GM23338 (cell line): ENCODE data around the gene ADGRF1. TPM values are rescaled to one million over a fixed set of nuclear protein-coding genes. Genes with fewer than 3 reads are reported as not detected.

ENCODE experiments used
- ATAC-seq: fragments of 200-7000 bp; cut with Tn5 transposase; 3 replicates; pipeline ENCODE4 v1.9.1; 2020
- DNase-seq: peaks from one replicate; pipeline ENCODE4 v3.0.0-alpha.2; 2015; ENCODE audit warnings: low spot score
- H2AFZ ChIP-seq: fragments of 200-600 bp; sonication (generic); 2 replicates; pipeline ENCODE4 v1.8.0; 2016; ENCODE audit warnings: antibody characterized with exemption, mild to moderate bottlenecking, moderate library complexity
- H3F3A ChIP-seq: fragments of 200-600 bp; sonication (generic); replicated peaks from 2 replicates; pipeline ENCODE4 v1.8.0; 2017; ENCODE audit warnings: antibody characterized with exemption, mixed run types, low read depth
- H3K27ac ChIP-seq: fragments of 200-600 bp; sonication (generic); 2 replicates; pipeline ENCODE4 v1.6.1; 2016; ENCODE audit warnings: low read depth
- H3K27me3 ChIP-seq: fragments of 200-600 bp; sonication (generic); 2 replicates; pipeline ENCODE4 v1.8.0; 2016; ENCODE audit warnings: mild to moderate bottlenecking, mixed run types, moderate library complexity; ENCODE audit not compliant: insufficient read depth
- H3K36me3 ChIP-seq: fragments of 200-600 bp; sonication (generic); 2 replicates; pipeline ENCODE4 v1.8.0; 2016; ENCODE audit warnings: mild to moderate bottlenecking; ENCODE audit not compliant: insufficient read depth
- H3K4me1 ChIP-seq: fragments of 200-600 bp; sonication (generic); 2 replicates; pipeline ENCODE4 v1.8.0; 2016; ENCODE audit warnings: mild to moderate bottlenecking, moderate library complexity; ENCODE audit not compliant: insufficient read depth
- H3K4me2 ChIP-seq: fragments of 200-600 bp; sonication (generic); 2 replicates; pipeline ENCODE4 v1.7.1; 2017; ENCODE audit warnings: mixed run types
- H3K4me3 ChIP-seq: fragments of 200-600 bp; sonication (generic); 2 replicates; pipeline ENCODE4 v1.6.1; 2016; ENCODE audit warnings: mixed run types
- H3K79me2 ChIP-seq: fragments of 200-600 bp; sonication (generic); replicated peaks from 2 replicates; pipeline ENCODE4 v1.8.0; 2017; ENCODE audit warnings: mild to moderate bottlenecking; ENCODE audit not compliant: insufficient read depth
- H3K9me2 ChIP-seq: fragments of 200-600 bp; sonication (generic); 2 replicates; pipeline ENCODE4 v1.8.0; 2017; ENCODE audit not compliant: insufficient read depth
- H4K20me1 ChIP-seq: fragments of 200-600 bp; sonication (generic); replicated peaks from 2 replicates; pipeline ENCODE4 v1.8.0; 2017; ENCODE audit warnings: mild to moderate bottlenecking; ENCODE audit not compliant: insufficient read depth
- H3K27ac Mint-ChIP-seq: 2 replicates; pipeline ENCODE4 v1.8.0; 2020; ENCODE audit warnings: inconsistent platforms, mild to moderate bottlenecking, moderate library complexity, mixed read lengths
- H3K27me3 Mint-ChIP-seq: 3 replicates; pipeline ENCODE4 v1.8.0; 2022; ENCODE audit warnings: low read depth, mild to moderate bottlenecking, moderate library complexity, mixed read lengths, inconsistent platforms; ENCODE audit not compliant: insufficient read depth, poor library complexity
- H3K36me3 Mint-ChIP-seq: 3 replicates; pipeline ENCODE4 v1.8.0; 2021; ENCODE audit warnings: low read depth, mild to moderate bottlenecking, inconsistent platforms, moderate library complexity, mixed read lengths
- H3K4me1 Mint-ChIP-seq: 3 replicates; pipeline ENCODE4 v1.8.0; 2020; ENCODE audit warnings: mild to moderate bottlenecking, inconsistent platforms, mixed read lengths
- H3K4me3 Mint-ChIP-seq: 3 replicates; pipeline ENCODE4 v1.8.0; 2021; ENCODE audit warnings: moderate library complexity, mild to moderate bottlenecking, inconsistent platforms, mixed read lengths
- H3K9me3 Mint-ChIP-seq: 3 replicates; pipeline ENCODE4 v1.8.0; 2020; ENCODE audit warnings: moderate library complexity, mild to moderate bottlenecking, inconsistent platforms, mixed read lengths
- CREB1 ChIP-seq: fragments of 250-450 bp; sonication (Bioruptor Pico); IDR thresholded peaks from 2 replicates; pipeline ENCODE4 v1.5.0; 2020; ENCODE audit warnings: low read depth, mild to moderate bottlenecking, moderate library complexity
- ETS1 ChIP-seq: IDR thresholded peaks from 2 replicates; pipeline ENCODE4 v1.6.1; 2016; ENCODE audit warnings: antibody characterized with exemption
- EZH2 ChIP-seq: fragments of 200-600 bp; sonication (generic); IDR thresholded peaks from one replicate; pipeline ENCODE4 v1.8.0; 2017; ENCODE audit warnings: antibody characterized with exemption, mild to moderate bottlenecking, low read depth; ENCODE audit not compliant: unreplicated experiment
- EZH2phosphoT487 ChIP-seq: fragments of 200-600 bp; sonication (generic); IDR thresholded peaks from one replicate; pipeline ENCODE4 v1.8.1; 2018; ENCODE audit warnings: antibody characterized with exemption; ENCODE audit not compliant: unreplicated experiment
- JUNB ChIP-seq: IDR thresholded peaks from one replicate; pipeline ENCODE4 v1.6.1; 2016; ENCODE audit warnings: antibody characterized with exemption; ENCODE audit not compliant: unreplicated experiment
- NANOG ChIP-seq: IDR thresholded peaks from 2 replicates; pipeline ENCODE4 v1.6.1; 2016; ENCODE audit warnings: antibody characterized with exemption, borderline replicate concordance
- POLR2AphosphoS5 ChIP-seq: IDR thresholded peaks from 2 replicates; pipeline ENCODE4 v1.6.1; 2016; ENCODE audit warnings: antibody characterized with exemption, low read depth
- REST ChIP-seq: IDR thresholded peaks from one replicate; pipeline ENCODE4 v1.6.1; 2018; ENCODE audit warnings: antibody characterized with exemption; ENCODE audit not compliant: unreplicated experiment
- STAT1 ChIP-seq: IDR thresholded peaks from one replicate; pipeline ENCODE4 v1.6.1; 2016; ENCODE audit warnings: antibody characterized with exemption; ENCODE audit not compliant: unreplicated experiment
- ZNF114 ChIP-seq: fragments of 250-450 bp; sonication (Bioruptor Pico); IDR thresholded peaks from 2 replicates; pipeline ENCODE4 v1.5.0; 2020; ENCODE audit warnings: mild to moderate bottlenecking, moderate library complexity
- ZNF331 ChIP-seq: fragments of 250-450 bp; sonication (Bioruptor Pico); IDR thresholded peaks from 2 replicates; pipeline ENCODE4 v1.5.0; 2020; ENCODE audit warnings: low read depth, mild to moderate bottlenecking, moderate library complexity
- polyA plus RNA-seq: library from polyadenylated mRNA; unstranded; fragments of >200 nt; fragmentation: Nextera tagmentation; extraction: Ambion mirVana; gene quantifications from 2 replicates; pipeline ENCODE4 v1.2.1, GENCODE V29; 2016
- total RNA-seq: library from RNA; depleted of rRNA; stranded (reverse); fragments of >200 nt; shearing (Covaris generic); gene quantifications from 2 replicates; pipeline ENCODE4 v1.2.3, GENCODE V29; 2014
- TF ChIP-seq, protein P1 (sequence below), 2 experiments: fragments of 200-600 bp in 1 of 2; sonication (generic) in 1 of 2; conservative IDR thresholded peaks; 2 replicates each; pipeline versions ENCODE4 v1.5.1 to v1.6.1; 2016 to 2017; ENCODE audit warnings: antibody characterized with exemption in 2 of 2, low read depth in 2 of 2, mild to moderate bottlenecking in 2 of 2, moderate library complexity in 1 of 2
- TF ChIP-seq, protein P2 (sequence below): fragments of 250-450 bp; sonication (Bioruptor Pico); IDR thresholded peaks from 2 replicates; pipeline ENCODE4 v1.5.0; 2020; ENCODE audit warnings: mild to moderate bottlenecking, moderate library complexity

ADGRF1 gene
- total and polyA plus RNA-seq, 2 experiments from 2014 or later, result not detected

DNA sequence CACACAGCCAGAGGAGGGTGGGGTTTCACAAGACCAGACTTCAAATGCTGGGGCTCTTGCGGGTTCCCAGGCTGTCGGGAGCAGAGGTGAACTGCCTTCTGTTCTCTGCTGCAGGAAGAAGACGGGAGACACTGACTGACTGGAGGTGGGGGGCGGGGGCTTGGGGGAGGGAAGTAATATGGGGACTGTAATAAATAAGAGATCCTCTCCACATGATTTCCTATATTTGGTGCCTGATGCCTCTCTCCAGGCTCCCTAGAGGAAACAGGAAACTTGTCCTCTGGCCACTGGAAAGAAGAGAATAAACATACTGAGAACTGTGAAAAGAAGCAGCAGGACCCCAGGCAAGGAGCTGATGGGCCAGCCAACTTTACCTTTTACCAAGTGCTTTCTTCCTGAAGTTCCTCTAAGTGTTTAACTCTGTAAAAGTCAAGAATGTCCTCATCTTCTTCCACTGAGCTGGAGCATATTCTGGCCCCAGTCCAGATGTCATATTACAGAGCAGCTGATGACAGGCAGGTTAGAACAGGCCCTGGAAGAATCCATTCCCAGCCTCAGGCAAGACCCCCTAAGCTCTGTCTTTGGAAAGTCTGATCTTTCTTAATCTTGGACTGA, 87.2 kb downstream of the ADGRF1 start:
- Histone ChIP-seq H3K4me2 (no peak overlapping the region), H3K4me3 (no peak overlapping the region), H3K9me2 (peaks cover 11% of the 10 kb centered on the region; the same call in 1 of the 2 replicates), H3K36me3 (no peaks in the 10 kb centered on the region), H3K4me1 (no peaks in the 10 kb centered on the region), H3K79me2 (no peaks in the 10 kb centered on the region), H3K27ac (no peak overlapping the region), H4K20me1 (no peaks in the 10 kb centered on the region), H3K27me3 (no peaks in the 10 kb centered on the region), H2AFZ (peak overlapping the region; percentile 63; the same call in 1 of the 2 replicates), H3F3A (no peaks in the 10 kb centered on the region)
- H3K36me3 Mint-ChIP-seq, result no peaks in the 10 kb centered on the region
- no peak overlapping the region for H3K4me3 Mint-ChIP-seq
- no peaks in the 10 kb centered on the region for H3K9me3 Mint-ChIP-seq
- DNase-seq (peak; percentile 24), ATAC-seq (peak; percentile 63; the same call in 2 of the 3 replicates)
- peaks cover 5% of the 10 kb centered on the region for H3K27me3 Mint-ChIP-seq
- no peak overlapping the region for H3K27ac Mint-ChIP-seq
- no peak for TF ChIP-seq STAT1
- no peak for TF ChIP-seq CREB1
- no peak for TF ChIP-seq ETS1
- TF ChIP-seq JUNB, result no peak
- TF ChIP-seq, protein P1, sequence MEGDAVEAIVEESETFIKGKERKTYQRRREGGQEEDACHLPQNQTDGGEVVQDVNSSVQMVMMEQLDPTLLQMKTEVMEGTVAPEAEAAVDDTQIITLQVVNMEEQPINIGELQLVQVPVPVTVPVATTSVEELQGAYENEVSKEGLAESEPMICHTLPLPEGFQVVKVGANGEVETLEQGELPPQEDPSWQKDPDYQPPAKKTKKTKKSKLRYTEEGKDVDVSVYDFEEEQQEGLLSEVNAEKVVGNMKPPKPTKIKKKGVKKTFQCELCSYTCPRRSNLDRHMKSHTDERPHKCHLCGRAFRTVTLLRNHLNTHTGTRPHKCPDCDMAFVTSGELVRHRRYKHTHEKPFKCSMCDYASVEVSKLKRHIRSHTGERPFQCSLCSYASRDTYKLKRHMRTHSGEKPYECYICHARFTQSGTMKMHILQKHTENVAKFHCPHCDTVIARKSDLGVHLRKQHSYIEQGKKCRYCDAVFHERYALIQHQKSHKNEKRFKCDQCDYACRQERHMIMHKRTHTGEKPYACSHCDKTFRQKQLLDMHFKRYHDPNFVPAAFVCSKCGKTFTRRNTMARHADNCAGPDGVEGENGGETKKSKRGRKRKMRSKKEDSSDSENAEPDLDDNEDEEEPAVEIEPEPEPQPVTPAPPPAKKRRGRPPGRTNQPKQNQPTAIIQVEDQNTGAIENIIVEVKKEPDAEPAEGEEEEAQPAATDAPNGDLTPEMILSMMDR (conservative IDR thresholded peaks at IDR 0.05; ENCODE audit: low read depth in 2 of 2), result no peak
- no peak for TF ChIP-seq EZH2
- TF ChIP-seq POLR2AphosphoS5, result no peak
- TF ChIP-seq EZH2phosphoT487, result no peak
- TF ChIP-seq ZNF331, result no peak
- TF ChIP-seq REST, result no peak
- TF ChIP-seq, protein P2, sequence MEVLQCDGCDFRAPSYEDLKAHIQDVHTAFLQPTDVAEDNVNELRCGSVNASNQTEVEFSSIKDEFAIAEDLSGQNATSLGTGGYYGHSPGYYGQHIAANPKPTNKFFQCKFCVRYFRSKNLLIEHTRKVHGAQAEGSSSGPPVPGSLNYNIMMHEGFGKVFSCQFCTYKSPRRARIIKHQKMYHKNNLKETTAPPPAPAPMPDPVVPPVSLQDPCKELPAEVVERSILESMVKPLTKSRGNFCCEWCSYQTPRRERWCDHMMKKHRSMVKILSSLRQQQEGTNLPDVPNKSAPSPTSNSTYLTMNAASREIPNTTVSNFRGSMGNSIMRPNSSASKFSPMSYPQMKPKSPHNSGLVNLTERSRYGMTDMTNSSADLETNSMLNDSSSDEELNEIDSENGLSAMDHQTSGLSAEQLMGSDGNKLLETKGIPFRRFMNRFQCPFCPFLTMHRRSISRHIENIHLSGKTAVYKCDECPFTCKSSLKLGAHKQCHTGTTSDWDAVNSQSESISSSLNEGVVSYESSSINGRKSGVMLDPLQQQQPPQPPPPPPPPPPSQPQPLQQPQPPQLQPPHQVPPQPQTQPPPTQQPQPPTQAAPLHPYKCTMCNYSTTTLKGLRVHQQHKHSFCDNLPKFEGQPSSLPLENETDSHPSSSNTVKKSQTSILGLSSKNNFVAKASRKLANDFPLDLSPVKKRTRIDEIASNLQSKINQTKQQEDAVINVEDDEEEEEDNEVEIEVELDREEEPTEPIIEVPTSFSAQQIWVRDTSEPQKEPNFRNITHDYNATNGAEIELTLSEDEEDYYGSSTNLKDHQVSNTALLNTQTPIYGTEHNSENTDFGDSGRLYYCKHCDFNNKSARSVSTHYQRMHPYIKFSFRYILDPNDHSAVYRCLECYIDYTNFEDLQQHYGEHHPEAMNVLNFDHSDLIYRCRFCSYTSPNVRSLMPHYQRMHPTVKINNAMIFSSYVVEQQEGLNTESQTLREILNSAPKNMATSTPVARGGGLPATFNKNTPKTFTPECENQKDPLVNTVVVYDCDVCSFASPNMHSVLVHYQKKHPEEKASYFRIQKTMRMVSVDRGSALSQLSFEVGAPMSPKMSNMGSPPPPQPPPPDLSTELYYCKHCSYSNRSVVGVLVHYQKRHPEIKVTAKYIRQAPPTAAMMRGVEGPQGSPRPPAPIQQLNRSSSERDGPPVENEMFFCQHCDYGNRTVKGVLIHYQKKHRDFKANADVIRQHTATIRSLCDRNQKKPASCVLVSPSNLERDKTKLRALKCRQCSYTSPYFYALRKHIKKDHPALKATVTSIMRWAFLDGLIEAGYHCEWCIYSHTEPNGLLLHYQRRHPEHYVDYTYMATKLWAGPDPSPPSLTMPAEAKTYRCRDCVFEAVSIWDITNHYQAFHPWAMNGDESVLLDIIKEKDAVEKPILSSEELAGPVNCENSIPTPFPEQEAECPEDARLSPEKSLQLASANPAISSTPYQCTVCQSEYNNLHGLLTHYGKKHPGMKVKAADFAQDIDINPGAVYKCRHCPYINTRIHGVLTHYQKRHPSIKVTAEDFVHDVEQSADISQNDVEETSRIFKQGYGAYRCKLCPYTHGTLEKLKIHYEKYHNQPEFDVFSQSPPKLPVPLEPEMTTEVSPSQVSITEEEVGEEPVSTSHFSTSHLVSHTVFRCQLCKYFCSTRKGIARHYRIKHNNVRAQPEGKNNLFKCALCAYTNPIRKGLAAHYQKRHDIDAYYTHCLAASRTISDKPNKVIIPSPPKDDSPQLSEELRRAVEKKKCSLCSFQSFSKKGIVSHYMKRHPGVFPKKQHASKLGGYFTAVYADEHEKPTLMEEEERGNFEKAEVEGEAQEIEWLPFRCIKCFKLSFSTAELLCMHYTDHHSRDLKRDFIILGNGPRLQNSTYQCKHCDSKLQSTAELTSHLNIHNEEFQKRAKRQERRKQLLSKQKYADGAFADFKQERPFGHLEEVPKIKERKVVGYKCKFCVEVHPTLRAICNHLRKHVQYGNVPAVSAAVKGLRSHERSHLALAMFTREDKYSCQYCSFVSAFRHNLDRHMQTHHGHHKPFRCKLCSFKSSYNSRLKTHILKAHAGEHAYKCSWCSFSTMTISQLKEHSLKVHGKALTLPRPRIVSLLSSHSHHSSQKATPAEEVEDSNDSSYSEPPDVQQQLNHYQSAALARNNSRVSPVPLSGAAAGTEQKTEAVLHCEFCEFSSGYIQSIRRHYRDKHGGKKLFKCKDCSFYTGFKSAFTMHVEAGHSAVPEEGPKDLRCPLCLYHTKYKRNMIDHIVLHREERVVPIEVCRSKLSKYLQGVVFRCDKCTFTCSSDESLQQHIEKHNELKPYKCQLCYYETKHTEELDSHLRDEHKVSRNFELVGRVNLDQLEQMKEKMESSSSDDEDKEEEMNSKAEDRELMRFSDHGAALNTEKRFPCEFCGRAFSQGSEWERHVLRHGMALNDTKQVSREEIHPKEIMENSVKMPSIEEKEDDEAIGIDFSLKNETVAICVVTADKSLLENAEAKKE (CRISPR knock-in tag), result no peak
- no peak for TF ChIP-seq ZNF114 (CRISPR knock-in tag)
- TF ChIP-seq NANOG, result no peak
- peaks cover 17% of the 10 kb centered on the region; the same call in 2 of the 3 replicates for H3K4me1 Mint-ChIP-seq
